ENCODE measurements around the gene UBP1.

GRCh38 chr3:33401781-33402180 is 38.4 kb downstream of the UBP1 start:
- TF ChIP-seq ATF3 (IDR thresholded peaks at IDR 0.05): no peak
- no peak for TF ChIP-seq CTCF (IDR thresholded peaks at IDR 0.05 in 2 of 3, conservative IDR thresholded peaks at IDR 0.05 in 1 of 3; ENCODE audit: borderline replicate concordance in 1 of 3, insufficient read depth in 1 of 3, low read depth in 2 of 3, low read length in 2 of 3)
- no peak for TF ChIP-seq SIN3A (IDR thresholded peaks at IDR 0.05; ENCODE audit: low read depth)
- TF ChIP-seq, protein P1, sequence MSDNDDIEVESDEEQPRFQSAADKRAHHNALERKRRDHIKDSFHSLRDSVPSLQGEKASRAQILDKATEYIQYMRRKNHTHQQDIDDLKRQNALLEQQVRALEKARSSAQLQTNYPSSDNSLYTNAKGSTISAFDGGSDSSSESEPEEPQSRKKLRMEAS (IDR thresholded peaks at IDR 0.05): no peak
